HG03095 (cell line): Measurements from ENCODE around the gene SEC16B.

Experiments
- ATAC-seq: cut with Tn5 transposase; IDR thresholded peaks from one replicate; pipeline ENCODE4 v1.9.1; 2021; ENCODE audit warnings: moderate library complexity; ENCODE audit not compliant: unreplicated experiment

SEC16B gene

DNA sequence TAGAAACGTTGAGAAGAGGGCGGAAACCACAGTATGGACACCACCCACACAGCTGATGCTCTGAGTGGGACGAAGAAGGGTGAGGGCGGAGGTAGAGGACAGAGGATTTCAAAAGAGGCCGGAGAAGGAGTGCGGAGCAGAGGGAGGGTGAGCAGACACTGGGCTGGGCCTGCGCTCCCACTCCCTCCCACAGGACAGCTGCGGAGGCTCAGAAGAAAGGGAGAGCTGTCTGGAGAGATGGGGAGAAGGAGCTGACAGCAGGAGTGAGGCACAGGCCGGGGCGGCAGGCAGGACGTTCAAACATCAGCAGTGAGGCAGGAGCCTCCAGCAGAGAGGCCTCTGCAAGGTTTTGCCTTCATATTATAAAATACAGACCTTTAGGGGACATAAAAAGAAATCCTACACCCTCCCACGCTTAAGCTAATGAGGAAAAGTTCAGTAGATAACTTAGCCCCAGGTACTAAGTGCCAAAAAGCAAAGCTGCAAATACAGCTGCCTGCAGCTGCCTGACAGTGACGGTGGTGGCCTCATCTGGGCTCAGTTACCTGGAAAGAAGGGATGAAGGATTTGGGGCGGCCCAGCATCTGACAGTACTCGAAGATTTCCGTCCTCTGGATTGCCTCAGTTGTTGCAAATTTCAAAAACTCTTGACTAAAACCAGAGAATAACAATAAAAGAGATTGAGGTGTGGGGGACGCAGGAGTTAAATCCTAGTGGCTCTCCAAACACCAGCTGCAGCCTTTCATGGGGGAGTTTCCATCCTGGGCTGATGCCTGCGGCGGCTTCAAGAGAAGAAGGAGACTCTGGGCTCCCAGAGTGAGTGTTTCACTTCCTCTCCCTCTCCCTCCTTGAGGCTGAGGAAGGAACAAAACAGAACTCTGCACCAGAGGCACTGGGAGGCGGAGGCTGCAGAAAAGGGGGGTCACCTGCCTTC lies 25.6 kb downstream of the SEC16B start:
- ATAC-seq: no peak

- no peak for ATAC-seq
These were observed 27.9 kb downstream of the SEC16B start for GRCh38 chr1:177941976-177942375.

DNA sequence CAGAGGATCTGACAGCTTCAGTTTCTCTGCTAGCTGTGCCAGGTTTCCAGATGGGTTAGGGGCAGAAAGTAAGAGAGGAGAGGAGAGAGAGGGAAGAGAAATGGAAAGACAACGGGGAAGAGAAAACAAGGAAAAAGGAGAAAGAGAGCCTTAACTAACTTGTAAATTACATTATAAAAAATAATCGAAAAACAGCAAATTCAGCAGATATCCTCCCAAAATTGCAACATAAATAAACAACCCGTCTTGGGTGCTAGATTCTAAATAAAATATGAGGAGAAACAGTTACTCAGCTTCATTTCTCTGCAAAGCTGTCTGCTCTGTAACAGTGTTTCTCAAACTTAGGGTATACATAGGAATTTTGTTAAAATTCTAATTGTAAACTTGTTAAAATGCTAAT lies 29.2 kb downstream of the SEC16B start:
- ATAC-seq: no peak

GRCh38 chr1:177937931-177938330 lies 31.9 kb downstream of the SEC16B start:
- ATAC-seq: no peak

DNA sequence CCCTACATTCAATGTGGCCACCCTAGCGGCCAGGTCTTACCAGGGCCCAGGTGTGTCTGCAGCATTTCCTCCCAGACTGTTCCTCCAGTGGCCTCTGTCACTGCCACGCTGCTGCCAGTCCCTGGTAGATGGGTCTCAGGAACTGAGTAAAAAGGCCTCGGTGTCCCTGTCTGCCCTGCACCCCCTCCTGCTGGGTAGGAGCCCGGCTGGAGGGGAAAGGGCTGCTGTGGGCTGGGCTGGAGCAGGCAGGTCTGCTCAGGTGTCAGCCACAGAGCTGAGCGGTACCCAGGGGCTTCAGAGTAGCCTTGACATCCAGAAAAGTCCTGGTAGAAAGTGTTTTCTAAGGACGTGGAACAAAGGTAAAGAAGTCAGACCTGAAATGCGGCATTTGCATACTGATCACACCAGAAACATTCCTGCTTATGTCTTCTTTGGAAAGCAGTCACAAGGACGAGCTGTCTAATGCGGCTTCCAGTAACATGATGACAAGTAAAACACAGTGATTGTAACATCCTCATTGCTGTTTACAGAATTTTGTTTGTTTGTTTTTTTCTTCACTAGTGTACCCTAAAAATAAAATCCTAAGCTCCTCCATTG lies 32.6 kb downstream of the SEC16B start:
- ATAC-seq: no peak

DNA sequence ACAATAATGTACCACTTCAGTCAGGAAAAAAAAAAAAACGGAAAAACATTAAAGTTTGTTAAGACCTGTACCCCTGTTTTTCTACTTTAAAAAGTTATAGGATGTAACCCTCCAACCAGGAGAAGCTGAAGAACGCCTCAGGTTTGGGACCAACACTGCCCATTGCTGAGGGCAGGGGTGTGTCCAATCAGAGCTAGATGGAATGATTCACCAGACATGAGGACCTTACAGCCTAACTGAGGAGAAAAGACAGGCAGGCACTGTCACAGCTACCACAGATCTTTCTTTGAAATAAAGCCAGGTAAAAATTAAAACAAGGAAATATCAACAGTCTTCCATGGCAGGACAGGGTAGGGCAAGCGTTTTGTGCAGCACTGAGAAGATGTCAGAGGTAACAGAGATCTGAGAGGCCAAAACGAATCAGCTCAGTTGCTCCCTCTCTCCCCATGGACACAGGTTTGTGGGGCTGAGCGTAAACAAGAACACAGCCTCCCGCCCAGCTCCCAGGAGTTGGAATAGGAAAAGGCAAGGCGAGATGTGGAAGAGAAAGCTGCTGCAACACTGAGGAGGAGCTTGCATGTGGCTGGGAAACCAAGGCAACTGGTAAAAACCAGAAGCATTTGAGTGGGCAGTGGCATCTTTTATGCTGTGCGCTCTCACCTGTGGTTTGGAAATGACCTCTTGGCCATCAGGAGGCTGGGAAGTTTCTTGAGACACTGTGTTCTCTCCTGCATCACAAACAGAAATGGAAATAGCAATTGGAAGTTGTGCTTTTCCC lies 34.0 kb downstream of the SEC16B start:
- ATAC-seq: no peak

- no peak for ATAC-seq
These were observed 34.9 kb downstream of the SEC16B start for GRCh38 chr1:177934927-177935326.

- no peak for ATAC-seq
These were observed 35.4 kb downstream of the SEC16B start for GRCh38 chr1:177934461-177934860.

GRCh38 chr1:177933881-177934280 lies 36.0 kb downstream of the SEC16B start:
- ATAC-seq: no peak

GRCh38 chr1:177932123-177932522 lies 37.7 kb downstream of the SEC16B start:
- no peak for ATAC-seq

GRCh38 chr1:177928952-177929351 lies 40.9 kb downstream of the SEC16B start:
- no peak for ATAC-seq

GRCh38 chr1:177928194-177928593 lies 41.7 kb downstream of the SEC16B start:
- no peak for ATAC-seq

GRCh38 chr1:177927021-177927596 lies 42.7 kb downstream of the SEC16B start:
- no peak for ATAC-seq

DNA sequence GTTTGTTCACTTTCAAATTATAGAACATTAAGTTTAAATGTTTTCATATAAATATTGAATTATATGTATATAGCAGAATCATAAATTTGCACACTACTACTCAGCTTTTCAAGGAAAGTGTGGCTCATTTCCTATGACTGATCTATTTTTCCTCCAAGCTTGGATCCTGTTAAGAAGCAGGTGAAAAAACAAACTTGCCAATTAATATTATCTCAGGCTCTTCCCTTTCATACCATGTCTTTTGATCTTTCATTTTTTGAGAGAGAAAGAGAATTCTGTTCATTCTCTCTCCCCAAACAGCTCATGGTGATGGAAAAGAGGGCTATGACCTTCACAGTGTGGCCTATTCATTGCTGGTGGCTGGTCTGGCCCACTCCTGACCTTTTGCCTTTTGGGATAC lies 43.7 kb downstream of the SEC16B start:
- no peak for ATAC-seq

- no peak for ATAC-seq
These were observed 44.9 kb downstream of the SEC16B start for GRCh38 chr1:177925006-177925405.

DNA sequence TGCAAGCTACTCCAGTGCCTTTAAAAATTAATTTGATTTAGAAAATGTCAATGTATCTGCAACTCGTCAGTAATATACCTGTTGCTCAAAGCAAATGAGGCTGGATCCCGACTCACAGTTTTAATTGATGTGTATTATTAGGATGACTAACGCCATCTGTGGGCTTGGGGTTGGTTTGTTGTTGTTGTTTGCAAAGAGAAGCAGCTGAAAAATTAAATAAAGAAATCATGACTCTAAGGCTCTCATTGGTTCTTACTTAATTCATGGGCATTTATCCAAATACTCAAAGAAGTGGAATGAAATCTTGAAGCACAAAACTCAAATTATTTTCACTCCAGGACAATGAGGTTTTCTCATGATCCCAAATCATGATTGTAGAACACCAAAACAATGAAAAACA lies 46.4 kb downstream of the SEC16B start:
- no peak for ATAC-seq

- ATAC-seq: no peak
These were observed 47.6 kb downstream of the SEC16B start for GRCh38 chr1:177922209-177922608.

- ATAC-seq: no peak
These were observed 48.3 kb downstream of the SEC16B start for GRCh38 chr1:177921590-177921989.

DNA sequence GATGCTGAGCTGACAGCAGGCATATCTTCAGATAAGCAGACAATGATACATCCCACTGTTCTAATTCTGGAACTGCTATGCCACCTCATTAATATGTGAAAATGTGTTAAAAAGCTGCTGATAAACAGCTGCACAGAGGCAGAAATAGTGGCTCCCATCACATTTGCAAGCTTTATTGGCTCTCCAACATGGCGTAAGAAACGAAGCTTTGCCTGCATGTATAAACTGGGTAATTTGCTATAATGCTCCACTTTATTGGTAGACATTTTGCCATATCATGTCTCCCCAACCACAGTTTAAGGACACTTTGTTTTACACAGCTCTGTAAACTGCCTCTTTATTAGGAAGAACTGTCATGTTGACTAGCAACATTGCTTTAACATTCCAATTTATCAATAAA lies 49.8 kb downstream of the SEC16B start:
- no peak for ATAC-seq

GRCh38 chr1:177915641-177916040 lies 54.2 kb downstream of the SEC16B start:
- ATAC-seq: no peak

- no peak for ATAC-seq
These were observed 55.3 kb downstream of the SEC16B start for GRCh38 chr1:177914603-177915002.
